ENCODE data around the gene COX6B2.

Gene COX6B2

DNA sequence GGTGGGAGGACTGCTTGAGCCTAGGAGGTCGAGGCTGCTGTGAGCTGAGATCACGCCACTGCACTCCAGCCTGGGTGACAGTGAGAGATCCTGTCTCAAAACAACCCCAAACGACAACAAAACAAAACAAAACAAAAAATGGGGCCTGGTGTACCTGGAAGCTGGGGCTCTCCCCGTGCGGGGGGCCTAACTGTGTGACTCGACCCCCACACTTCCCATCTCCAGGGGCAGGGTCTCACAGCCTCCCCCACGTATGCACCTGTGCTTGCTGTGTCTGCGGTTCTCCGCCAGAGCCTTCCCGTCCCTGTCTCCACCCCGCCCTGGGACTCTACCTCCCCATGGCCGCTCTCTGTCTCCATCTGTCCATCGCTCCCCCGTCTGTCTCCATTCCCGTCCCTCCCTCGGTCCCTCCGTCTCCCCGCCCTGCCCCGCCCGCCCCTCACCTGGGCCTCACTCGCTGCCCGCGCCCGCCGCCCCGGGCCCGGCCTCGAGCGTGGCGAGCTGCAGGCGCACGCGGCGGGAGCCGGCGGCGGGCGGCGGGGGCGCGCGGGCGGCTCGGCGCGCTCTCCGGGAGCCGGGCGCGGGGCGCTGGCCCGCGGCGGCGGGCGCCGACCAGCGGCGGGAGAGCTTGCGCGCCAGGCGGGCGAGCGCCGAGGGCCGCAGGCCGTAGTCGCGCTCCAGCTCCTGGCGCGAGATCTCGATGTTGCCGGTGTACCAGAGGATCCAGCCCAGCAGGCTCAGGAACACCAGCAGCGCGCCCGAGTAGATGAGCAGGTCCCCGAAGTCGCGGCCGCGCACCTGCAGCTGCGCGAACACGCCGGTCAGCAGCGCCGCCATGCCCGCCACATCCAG lies 29.0 kb upstream of the COX6B2 start:
- peak; percentile 63 for DNase-seq (ENCODE audit: low read depth)

DNA sequence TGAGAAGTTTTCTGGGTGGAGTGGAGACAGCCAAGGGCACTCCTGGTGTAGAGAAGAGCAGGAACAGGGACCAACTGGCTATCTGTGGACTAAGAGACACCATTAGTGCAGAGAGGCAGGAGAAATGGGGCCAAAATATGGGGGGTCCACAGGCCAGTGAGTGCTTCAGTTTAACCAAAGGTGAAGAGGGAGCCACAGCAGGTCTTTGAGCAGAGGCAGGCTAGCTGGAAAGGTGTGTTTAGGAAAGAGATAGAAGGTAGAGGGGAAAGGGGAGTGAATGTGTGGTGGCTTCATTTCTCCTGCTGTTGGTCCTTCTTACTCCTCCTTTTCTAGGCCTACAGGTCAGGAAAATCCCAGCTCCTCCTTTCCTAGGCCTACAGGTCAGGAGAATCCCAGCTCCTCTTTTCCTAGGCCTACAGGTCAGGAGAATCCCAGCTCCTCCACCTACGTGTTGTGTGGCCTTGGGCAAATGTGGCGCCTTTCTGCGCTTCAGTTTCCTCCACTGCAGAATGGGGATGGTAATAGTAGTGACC lies 28.1 kb upstream of the COX6B2 start:
- no peak for DNase-seq (ENCODE audit: low read depth)

DNA sequence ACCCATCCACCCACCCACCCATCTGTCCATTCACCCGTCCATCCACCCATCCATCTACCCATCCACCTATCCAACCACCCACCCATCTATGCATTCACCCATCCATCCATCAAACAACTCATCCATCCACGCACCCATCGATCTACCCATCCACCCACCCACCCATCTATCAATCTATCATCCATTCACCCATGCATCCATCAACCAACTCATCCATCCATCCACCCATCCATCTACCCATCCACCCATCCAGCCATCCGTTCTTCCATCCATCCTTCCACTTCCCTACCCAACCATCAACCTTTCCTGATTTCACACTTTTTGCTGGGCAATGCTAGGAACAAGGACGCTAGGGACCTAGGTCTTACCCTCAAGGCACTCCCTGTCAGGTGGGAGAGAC lies 27.5 kb upstream of the COX6B2 start:
- DNase-seq (ENCODE audit: low read depth), result no peak

DNA sequence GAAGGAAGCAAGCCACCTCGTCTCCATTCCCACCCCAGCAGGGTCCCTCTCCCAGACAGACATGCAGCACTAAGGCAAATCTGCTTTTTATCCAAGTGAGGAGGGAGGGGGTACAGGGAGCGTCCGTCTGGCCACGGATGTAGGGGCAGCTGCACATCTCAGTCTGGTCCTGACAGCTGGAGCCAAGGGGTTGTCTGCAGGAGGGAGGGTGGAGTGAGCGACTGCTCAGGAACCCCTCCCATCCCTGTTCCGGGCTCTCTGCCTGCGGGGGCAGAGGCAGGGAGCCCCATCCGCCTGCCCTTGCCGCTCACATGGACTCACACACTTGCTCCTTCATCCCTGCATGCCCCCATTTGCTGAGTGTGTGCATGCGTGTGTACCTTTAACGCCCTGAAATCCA lies 24.7 kb upstream of the COX6B2 start:
- DNase-seq (ENCODE audit: low read depth), result no peak

DNA sequence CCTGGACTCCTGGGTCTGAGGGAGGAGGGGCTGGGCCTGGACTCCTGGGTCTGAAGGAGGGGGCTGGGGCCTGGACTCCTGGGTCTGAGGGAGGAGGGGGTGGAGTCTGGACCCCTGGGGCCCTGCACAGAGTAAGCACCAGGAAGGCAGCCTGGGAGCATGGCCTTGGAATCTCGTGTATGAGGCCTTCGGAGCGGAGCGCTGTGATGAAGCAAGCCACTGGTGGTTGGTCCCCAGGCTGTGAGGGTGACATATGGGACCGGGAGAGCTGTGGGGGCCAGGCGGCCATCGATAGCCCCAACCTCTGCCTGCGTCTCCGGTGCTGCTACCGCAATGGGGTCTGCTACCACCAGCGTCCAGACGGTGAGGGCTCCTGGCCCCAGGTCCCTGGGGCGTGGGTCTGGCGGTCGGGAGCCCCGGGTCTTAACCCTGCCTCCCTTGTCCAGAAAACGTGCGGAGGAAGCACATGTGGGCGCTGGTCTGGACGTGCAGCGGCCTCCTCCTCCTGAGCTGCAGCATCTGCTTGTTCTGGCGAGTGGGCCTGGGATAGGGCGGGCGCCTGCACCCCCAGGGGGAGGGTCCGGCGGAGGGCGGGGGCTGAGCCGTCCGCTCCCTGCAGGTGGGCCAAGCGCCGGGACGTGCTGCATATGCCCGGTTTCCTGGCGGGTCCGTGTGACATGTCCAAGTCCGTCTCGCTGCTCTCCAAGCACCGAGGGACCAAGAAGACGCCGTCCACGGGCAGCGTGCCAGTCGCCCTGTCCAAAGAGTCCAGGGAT lies 23.0 kb upstream of the COX6B2 start:
- DNase-seq (ENCODE audit: low read depth), result no peak

DNA sequence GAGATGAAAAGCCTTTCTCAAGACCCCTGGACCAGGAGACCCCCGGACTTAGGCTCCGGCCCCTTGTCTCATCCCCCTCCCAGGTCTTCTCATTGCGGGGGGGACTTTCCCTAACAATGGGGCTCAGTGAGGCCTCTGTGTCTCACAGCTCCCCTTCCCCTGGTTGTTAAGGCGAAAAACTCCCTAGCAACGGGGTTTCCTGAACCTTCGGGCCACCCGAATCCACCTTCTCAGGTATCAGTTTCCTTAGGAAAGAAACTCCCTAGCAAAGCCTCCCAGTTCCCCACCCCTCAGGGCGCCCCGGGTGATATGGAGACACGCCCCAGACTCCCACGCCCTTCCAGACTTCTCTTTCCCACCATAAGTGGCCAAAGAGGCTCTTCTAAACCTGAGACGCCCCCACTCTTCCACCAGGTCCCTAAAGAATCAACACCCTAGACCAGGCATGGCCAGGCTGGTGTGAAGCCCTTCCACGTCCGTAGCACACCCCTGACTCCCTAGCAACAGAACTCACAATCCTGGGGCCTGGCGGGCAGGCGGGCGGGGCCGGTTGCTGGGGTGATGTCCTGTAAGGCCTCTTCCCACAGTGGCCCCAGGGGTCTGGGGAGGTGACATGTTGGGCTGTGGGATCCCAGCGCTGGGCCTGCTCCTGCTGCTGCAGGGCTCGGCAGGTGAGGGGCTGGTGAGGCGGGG lies 21.9 kb upstream of the COX6B2 start, which contains the start of gene TMEM190:
Gene TMEM190, plus strand, starts transcription at position 586 of the 693 bp plus-strand sequence. Its CDS starts 28 bp downstream, at position 614.
- no peak for DNase-seq (ENCODE audit: low read depth)

DNA sequence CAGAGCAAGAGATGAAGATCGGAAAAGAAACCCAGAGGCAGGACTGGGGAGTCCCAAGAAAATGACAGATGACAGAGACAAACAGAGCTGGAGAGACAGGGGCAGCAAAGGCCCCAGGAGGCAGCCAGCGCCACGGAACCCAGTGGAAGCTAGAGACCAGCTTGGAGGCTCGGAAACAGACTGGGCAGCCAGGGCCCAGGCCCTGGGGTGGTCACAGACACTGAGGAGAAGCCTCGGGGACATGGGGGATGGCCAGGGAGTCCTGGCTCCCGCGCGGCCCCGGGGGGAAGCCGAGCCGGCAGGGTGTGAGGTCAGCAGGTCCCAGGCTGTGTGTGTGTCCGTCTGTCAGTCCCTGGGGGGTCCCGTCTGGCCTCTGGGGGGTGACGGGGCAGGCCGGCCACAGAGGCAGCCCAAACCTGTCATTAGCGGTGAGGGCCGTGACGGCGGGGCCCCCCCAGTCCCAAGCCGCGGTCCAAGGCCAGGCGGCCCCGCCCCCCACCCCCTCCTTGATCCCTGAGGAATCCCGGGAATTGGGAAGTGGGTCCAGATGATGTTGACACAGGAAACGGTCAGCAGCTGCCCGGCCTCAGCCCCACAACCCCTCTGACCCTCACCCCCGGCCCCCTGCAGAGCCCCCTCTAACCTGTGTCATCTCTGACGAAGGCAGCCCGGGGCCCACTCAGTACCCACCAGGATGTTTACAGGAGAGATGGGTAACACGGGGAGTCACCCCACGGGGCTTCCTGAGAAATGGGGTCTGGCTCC lies 19.7 kb upstream of the COX6B2 start:
- peak; percentile 55 for DNase-seq (ENCODE audit: low read depth)

DNA sequence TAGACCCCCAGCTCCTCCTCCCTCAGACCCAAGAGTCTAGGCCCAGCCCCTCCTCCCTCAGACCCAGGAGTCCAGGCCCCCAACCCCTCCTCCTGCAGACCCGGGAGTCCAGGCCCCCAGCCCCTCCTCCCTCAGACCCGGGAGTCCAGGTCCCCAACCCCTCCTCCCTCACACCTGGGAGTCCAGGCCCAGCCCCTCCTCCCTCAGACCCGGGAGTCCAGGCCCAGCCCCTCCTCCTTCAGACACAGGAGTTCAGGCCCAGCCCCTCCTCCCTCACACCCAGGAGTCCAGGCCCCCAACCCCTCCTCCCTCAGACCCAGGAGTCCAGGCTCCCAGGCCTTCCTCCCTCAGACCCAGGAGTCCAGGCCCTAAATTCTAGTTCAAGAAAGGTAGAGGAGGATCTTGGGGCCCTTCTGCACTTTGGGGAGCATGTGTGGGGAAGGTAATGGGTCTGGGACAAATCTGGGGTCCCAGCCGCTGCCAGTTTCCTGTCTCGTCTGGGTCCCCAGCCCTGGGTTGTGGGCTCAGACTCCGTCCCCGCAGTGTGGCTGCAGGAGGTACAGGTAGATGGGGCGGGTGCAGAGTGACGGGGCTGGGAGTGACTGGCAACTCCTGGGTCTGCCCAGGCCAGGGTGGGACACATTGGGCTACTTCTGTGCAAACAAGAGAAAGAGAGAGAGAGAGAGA lies 18.9 kb upstream of the COX6B2 start:
- no peak for DNase-seq (ENCODE audit: low read depth)

DNA sequence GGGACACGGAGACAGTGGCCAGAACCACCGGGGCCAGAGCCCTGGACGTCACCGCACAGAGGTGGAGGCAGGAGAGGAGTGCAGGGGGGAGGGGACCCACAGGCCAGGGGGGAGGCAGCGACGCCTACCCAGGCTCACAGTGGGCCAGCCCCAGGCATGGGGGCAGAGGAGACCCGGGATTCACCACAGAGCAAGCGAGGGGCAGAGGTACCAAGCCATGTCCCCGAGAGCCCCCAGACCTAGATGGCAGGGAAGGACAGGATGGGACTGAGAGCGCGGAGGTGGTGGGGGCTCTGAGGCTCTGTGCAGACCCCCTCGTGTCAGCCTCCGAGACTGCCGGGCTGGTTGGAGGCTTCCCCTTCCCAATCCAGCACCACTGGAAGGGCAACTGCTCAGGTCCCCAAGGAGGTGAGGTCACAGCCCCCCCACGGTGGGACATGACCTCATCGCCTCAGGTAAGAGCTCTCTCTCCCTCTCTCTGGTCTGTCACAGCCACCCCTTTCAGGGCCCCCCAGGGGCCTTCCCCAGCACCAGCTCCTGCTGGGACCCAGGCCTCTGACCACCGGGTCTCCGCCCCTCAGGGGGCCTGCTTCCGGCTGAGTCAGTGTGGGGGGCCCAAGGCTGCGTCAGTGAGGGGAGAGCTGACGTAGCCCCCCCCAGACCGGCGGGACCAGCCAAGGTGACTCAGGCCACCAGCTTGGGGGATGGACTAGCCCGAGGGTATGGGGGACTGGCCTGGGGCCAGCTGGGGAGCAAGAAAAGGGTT lies 18.0 kb upstream of the COX6B2 start:
- DNase-seq (ENCODE audit: low read depth), result peak; percentile 35

DNA sequence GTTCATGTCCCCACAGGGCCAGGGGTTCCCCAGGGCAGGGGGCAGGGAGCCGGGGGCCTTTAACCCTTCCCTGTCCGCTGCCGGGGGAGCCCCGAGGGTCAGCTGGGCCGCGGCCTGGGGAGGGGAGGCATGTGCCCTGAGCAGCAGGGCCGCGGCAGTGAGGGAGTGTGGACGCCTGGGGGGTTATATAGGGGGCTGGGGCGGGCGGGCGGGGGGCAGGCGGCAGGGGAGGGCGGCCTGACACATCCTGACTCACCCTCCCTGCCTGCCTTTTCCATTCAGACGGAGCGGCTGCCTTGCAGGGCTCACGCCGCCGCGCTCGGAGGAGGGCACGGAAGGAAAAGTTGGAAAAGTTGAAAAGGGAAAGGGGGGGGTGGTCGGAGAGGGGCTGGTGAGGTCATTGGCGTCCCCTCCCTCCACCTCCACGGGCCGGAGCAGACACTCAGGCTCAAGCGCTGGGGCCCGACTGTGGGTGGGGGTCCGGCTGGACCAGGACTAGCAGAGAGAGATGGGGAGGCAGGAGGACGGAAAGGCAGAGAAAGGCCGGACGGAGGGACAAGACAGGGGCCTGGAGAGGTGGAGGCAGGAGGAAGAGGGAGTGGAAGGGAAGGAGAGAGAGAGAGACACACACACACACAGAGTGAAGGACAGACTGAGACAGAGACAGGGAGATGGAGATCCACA lies 15.9 kb upstream of the COX6B2 start, which contains the start of gene IL11:
Gene IL11, minus strand, starts transcription at position 159 of the 684 bp plus-strand sequence. Its CDS starts 153 bp downstream, at position 6.
- peak; percentile 51 for DNase-seq (ENCODE audit: low read depth)

DNA sequence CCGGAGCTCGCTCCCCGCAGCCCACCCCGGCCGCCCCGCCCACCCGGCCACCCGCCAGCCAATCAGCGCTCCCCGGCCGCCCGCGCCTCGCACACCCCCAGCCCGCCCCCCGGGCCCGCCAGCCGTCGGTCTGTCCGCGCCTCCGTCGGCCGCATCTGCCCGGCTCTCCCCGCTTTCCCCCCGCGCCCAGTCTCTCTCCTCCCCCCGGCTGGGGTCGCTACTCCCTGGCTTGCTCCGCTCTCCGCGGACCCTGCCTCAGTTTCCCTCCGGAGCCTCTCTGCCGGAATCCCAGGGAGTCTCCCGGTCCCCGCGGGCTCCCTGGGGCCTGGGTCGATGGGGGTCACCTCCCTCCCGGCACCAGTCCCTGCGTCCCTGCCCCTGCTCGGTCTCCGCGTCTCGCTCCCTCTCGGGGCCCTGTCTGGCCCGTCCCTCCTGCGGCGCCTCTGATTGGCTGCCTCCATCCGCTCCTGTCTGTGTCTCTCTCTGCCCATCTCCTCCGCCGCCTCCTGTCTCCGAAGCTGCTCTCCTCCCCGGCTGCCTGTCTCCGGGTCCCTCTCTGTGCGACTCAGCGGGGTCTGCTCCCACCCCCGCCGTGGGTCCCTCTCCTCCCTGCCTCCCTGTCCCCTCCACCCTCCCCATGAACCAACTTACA lies 15.3 kb upstream of the COX6B2 start:
- DNase-seq (ENCODE audit: low read depth), result peak; percentile 69

DNA sequence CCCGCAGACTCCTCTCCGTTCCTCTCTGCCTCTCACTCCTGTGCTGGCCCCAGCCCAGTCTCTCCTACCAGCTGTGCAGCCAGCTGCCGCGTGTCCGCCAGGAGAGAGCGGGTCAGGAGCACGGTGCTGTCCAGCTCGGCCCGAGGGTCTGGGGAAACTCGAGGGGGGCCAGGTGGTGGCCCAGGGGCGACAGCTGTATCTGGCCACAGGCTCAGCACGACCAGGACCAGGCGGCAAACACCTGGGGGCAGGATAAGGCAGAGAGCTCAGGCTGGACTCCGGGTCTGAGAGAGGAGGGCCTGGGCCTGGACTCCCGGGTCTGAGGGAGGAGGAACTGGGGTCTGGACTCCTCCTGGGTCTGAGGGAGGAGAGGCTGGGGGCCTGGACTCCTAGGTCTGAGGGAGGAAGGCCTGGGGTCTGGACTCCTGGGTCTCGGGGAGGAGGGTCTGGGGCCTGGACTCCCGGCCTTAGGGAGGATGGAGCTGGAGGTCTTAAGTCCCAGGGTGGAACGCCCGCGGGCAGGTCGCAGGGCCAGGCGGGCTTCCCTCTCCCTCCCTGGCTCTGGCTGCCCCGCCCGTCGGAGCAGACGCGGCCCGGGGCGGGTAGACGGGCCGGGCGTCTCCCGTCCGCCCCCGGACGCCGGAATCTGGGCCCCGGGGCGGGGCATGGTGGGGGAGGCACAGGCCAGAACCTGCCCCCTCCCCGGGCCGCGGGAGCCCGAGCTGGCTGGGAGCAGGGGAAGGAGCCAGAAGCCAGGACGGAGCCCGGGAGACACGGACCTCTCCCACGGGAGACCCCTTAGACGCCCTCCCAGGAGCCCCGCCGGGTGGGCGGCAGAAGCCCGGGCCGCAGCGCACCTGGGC lies 14.4 kb upstream of the COX6B2 start:
- peak; percentile 54 for DNase-seq (ENCODE audit: low read depth)

DNA sequence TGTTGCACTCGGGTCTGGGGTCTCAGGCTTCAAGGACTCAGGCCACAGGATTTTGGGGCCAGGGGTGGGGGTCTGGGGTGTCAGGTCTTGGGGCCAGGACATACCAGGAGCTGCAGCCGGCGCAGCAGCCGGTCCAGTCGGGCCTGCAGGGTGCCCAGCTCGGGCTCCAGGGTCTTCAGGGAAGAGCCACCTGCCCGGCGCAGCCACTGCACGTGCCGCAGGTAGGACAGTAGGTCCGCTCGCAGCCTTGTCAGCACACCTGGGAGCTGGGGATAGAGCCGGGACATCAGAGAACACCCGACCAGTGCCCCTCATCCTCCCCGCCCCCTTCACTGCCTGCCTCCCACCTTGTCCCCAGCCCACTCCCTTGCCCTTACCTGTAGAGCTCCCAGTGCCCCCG lies 13.6 kb upstream of the COX6B2 start:
- DNase-seq (ENCODE audit: low read depth), result no peak

DNA sequence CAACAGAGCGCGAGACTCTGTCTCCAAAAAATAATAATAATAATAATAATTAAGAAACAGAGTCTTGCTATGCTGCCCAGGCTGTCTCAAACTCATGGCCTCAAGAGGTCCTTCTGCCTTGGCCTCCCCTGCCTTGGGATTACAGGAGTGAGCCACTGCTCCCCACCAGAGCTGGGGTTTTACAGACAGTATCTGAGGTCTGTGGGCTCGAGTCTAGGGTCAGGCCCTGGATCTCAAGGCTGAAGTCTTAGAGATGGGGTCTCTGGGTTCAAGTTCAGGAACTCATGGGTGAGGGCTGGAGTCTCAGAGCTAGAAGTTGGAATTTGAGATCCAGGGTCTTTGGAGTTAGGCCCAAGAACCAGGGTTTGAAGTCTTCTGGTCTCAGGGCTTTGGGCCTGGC lies 12.3 kb upstream of the COX6B2 start:
- no peak for DNase-seq (ENCODE audit: low read depth)

DNA sequence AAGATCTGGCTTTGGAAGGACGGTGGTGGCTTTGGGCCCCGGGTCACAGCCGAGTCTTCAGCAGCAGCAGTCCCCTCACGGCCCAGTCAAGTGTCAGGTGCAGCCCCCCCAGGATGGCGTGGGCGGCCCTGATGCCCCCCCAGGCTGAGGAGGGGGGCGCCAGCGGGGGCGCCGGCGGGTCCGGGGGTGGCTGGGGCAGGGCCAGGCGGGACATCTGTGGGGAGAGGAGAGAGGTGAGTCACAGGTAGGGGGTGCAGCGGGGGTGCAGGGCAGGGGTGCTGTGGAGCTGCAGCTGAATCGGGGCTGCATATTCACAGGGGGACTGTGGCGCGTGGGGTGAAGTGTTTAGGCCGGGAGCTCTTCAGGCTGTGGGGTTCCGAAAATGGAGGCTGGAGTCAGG lies 11.4 kb upstream of the COX6B2 start:
- DNase-seq (ENCODE audit: low read depth), result no peak

DNA sequence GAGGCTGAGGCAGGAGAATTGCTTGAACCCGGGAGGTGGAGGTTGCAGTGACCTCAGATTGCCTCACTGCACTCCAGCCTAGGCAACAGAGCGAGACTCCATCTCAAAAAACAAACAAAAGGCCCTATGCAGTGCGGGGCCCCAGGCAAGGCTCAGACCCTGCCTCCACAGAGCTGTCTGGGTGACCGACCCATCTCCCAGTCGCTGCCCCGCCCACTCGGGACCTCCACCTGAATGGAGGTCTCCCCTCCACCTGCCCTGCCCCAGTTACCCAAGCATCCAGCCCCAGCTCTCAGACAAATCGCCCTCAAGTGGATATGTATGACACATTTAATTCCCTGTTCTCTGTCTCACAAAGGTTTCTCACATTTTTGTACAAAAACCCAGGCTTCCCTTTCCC lies 10.7 kb upstream of the COX6B2 start:
- no peak for DNase-seq (ENCODE audit: low read depth)

DNA sequence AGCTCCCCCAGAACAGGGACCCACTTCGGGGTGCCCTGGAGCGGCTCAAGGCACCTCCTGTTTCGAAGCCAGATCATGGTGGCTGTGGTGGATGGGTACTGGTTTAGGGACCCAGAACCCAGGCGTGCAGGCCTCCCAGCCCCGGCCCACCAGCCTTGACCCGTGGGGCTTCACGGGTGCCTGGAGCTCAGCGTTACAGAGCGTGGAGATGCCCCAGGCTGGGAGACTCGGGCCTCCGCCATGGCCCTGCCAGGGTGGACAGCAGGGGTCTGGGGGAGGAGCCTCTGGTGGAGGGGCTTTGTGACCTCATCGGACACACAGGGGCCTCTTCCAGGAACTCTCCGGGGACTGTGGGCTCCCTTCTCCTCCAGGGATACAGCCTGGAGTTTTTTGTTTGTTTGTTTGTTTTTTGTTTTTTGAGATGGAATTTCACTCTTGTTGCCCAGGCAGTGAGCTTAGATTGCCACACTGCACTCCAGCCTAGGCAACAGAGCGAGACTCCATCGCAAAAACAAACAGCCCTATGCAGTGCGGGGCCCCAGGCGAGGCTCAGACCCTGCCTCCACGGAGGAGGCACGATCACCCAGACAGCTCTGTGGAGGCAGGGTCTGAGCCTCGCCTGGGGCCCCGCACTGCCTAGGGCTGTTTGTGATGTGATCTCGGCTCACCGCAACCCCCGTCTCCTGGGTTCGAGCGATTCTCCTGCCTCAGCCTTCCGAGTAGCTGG lies 8.6 kb upstream of the COX6B2 start, which contains the start of gene GARIN5B:
Gene GARIN5B, minus strand, starts transcription at position 271 of the 727 bp plus-strand sequence. Its CDS starts 194 bp downstream, at position 77.
- no peak for DNase-seq (ENCODE audit: low read depth)
